ENCODE data around the gene PGBD5.
"Not testable (repeated sequence)": the region's sequence is repeated elsewhere in the genome, so short reads cannot be mapped to it uniquely, and the experiment has no call there.

Gene PGBD5

GRCh38 chr1:230426246-230427093 is at the start of gene PGBD5:
TSS of gene PGBD5 (minus strand) at chr1:230426332. CDS start at chr1:230425928, 404 bp downstream.
- in situ Hi-C loops (cut with MboI; ENCODE audit: low sequenced_read_pairs): no loop called here

GRCh38 chr1:230474924-230475323 is 48.8 kb upstream of the PGBD5 start:
- in situ Hi-C loops (cut with MboI; ENCODE audit: low sequenced_read_pairs): not testable (repeated sequence)

- in situ Hi-C loops (cut with MboI; ENCODE audit: low sequenced_read_pairs): not testable (repeated sequence)
Observed at GRCh38 chr1:230470750-230471149, 44.6 kb upstream of the PGBD5 start.

- in situ Hi-C loops (cut with MboI; ENCODE audit: low sequenced_read_pairs): no loop called here
Observed at GRCh38 chr1:230469271-230469670, 43.1 kb upstream of the PGBD5 start.

- in situ Hi-C loops (cut with MboI; ENCODE audit: low sequenced_read_pairs): no loop called here
Observed at GRCh38 chr1:230465691-230466090, 39.6 kb upstream of the PGBD5 start.

- in situ Hi-C loops (cut with MboI; ENCODE audit: low sequenced_read_pairs): no loop called here
Observed at GRCh38 chr1:230464671-230465070, 38.5 kb upstream of the PGBD5 start.

- in situ Hi-C loops (cut with MboI; ENCODE audit: low sequenced_read_pairs): no loop called here
Observed at GRCh38 chr1:230463760-230464159, 37.6 kb upstream of the PGBD5 start.

GRCh38 chr1:230463326-230463725 is 37.2 kb upstream of the PGBD5 start:
- in situ Hi-C loops (cut with MboI; ENCODE audit: low sequenced_read_pairs): no loop called here

GRCh38 chr1:230459465-230459864 is 33.3 kb upstream of the PGBD5 start:
- in situ Hi-C loops (cut with MboI; ENCODE audit: low sequenced_read_pairs): no loop called here

GRCh38 chr1:230458509-230458908 is 32.4 kb upstream of the PGBD5 start:
- in situ Hi-C loops (cut with MboI; ENCODE audit: low sequenced_read_pairs): no loop called here

- in situ Hi-C loops (cut with MboI; ENCODE audit: low sequenced_read_pairs): no loop called here
Observed at GRCh38 chr1:230456478-230456877, 30.3 kb upstream of the PGBD5 start.

GRCh38 chr1:230455291-230455690 is 29.2 kb upstream of the PGBD5 start:
- in situ Hi-C loops (cut with MboI; ENCODE audit: low sequenced_read_pairs): no loop called here

- in situ Hi-C loops (cut with MboI; ENCODE audit: low sequenced_read_pairs): no loop called here
Observed at GRCh38 chr1:230453377-230453776, 27.2 kb upstream of the PGBD5 start.

- in situ Hi-C loops (cut with MboI; ENCODE audit: low sequenced_read_pairs): no loop called here
Observed at GRCh38 chr1:230441183-230442029, 15.3 kb upstream of the PGBD5 start.

- in situ Hi-C loops (cut with MboI; ENCODE audit: low sequenced_read_pairs): no loop called here
Observed at GRCh38 chr1:230435108-230435507, 9.0 kb upstream of the PGBD5 start.

GRCh38 chr1:230431527-230431926 is 5.4 kb upstream of the PGBD5 start:
- in situ Hi-C loops (cut with MboI; ENCODE audit: low sequenced_read_pairs): no loop called here

GRCh38 chr1:230430499-230430898 is 4.4 kb upstream of the PGBD5 start:
- in situ Hi-C loops (cut with MboI; ENCODE audit: low sequenced_read_pairs): no loop called here

- in situ Hi-C loops (cut with MboI; ENCODE audit: low sequenced_read_pairs): no loop called here
Observed at GRCh38 chr1:230429067-230429735, 3.1 kb upstream of the PGBD5 start.

GRCh38 chr1:230427981-230428380 is 1.8 kb upstream of the PGBD5 start:
- in situ Hi-C loops (cut with MboI; ENCODE audit: low sequenced_read_pairs): no loop called here

GRCh38 chr1:230427094-230427876 is 1.2 kb upstream of the PGBD5 start:
- in situ Hi-C loops (cut with MboI; ENCODE audit: low sequenced_read_pairs): no loop called here

Data from hTERT RPE-1 (cell line).